ENCODE data around the gene ANKRD33B. TPM values are rescaled to one million over a fixed set of nuclear protein-coding genes. Genes with fewer than 3 reads are reported as not detected.
"Not testable (repeated sequence)": the region's sequence is repeated elsewhere in the genome, so short reads cannot be mapped to it uniquely, and the experiment has no call there.

Gene ANKRD33B
- 6.1 TPM for total RNA-seq
- long read RNA-seq, partial matches to known transcripts: 1 of 5 reads
- long read RNA-seq, other reads (novel, unspliced or antisense): 4 of 5 reads

DNA sequence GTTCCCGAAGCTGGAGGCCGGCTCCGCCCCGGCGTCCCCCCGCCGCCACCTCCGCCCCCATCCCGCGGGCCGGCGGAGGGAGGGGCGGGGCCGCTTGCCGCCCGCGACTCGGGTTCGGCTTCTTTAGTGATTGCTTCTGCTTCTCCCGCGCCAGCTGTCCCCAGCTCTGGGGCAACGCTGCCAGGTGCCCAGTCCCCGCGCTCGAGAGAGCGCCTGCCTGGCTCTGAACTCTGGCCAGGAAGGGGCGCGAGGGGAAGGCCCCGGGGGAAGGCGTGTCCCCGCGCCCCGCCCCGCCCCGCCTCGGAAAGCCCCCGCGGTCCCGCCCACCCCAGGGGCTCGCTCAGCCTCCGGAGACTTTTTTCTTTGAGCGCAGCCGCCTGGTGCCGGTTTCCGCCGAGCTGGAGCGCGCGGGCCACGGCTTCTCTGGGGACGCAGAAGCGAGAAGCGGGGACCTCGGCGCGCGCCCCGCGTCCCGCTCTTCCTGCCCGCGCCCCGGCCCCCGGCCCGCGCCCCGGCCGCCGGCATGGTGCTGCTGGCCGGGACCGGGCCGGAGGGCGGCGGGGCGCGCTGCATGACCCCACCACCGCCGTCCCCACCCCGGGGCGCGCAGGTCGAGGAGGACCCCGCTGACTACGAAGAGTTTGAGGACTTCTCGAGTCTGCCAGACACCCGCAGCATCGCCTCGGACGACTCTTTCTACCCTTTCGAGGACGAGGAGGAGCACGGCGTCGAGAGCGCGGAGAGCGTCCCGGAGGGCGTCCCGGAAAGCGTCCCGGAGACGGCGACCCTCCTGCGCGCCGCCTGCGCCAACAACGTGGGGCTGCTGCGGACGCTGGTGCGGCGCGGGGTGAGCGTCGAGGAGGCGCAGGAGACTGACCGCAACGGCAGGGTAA lies at the start of gene ANKRD33B:
TSS of gene ANKRD33B (plus strand) at position 126 of the 893 bp plus-strand sequence. CDS start at position 524, 398 bp downstream.
- Histone ChIP-seq H3K4me1 (peaks cover 25% of the 10 kb centered on the region), H3K4me3 (peak within 1 kb of the TSS; percentile 68), H3K36me3 (no peaks in the 10 kb centered on the region), H3K9me3 (no peaks in the 10 kb centered on the region), H3K27ac (peak within 1 kb of the TSS; percentile 42), H3K27me3 (peaks cover 19% of the 10 kb centered on the region)
- TF ChIP-seq, protein P1, sequence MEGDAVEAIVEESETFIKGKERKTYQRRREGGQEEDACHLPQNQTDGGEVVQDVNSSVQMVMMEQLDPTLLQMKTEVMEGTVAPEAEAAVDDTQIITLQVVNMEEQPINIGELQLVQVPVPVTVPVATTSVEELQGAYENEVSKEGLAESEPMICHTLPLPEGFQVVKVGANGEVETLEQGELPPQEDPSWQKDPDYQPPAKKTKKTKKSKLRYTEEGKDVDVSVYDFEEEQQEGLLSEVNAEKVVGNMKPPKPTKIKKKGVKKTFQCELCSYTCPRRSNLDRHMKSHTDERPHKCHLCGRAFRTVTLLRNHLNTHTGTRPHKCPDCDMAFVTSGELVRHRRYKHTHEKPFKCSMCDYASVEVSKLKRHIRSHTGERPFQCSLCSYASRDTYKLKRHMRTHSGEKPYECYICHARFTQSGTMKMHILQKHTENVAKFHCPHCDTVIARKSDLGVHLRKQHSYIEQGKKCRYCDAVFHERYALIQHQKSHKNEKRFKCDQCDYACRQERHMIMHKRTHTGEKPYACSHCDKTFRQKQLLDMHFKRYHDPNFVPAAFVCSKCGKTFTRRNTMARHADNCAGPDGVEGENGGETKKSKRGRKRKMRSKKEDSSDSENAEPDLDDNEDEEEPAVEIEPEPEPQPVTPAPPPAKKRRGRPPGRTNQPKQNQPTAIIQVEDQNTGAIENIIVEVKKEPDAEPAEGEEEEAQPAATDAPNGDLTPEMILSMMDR (IDR thresholded peaks at IDR 0.05): no peak
- DNase-seq: peak; percentile 78
- intact Hi-C loops (cut with DNase I): no loop called here
- peak; percentile 77 for ATAC-seq

DNA sequence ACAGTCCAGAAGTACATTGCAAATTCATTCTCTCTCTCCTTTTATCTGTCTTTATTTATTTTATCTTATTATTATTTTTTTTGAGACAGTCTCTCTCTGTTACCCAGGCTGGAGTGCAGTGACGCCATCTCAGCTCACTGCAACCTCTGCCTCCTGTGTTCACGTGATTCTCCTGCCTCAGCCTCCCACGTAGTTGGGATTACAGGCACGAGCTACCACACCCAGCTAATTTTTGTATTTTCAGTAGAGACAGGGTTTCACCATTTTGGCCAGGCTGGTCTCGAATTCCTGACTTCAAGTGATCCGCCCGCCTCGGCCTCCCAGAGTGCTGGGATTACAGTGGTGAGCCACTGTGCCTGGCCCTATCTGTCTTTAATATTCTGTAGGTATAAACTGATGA lies 49.3 kb upstream of the ANKRD33B start:
- DNase-seq; H3K36me3 ChIP-seq; H3K27me3 ChIP-seq; H3K4me3 ChIP-seq; H3K4me1 ChIP-seq; H3K9me3 ChIP-seq; intact Hi-C loops (cut with DNase I); ATAC-seq; H3K27ac ChIP-seq: not testable (repeated sequence)

DNA sequence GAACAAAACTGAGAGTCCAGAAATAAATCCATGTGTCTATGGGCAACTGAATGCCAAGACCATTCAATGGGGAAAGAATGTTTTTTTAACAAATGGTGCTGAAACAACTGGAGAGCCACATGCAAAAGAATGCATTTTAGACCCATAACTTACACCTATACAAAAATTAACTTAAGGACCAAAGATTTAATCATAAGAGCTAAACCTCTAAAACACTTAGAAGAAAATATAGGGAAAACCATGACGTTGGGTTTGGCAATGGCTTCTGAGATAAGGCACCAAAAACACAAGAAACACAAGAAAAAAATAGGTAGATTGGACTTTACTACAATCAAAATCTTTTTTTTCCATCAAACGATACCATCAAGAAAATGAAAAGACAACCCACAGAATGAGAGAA lies 48.4 kb upstream of the ANKRD33B start:
- ATAC-seq (no peak), DNase-seq (no peak)
- intact Hi-C loops (cut with DNase I): no loop called here
- TF ChIP-seq, protein P1 (IDR thresholded peaks at IDR 0.05): no peak
- no peak overlapping the region for H3K27ac ChIP-seq
- no peaks in the 10 kb centered on the region for H3K36me3 ChIP-seq
- no peaks in the 10 kb centered on the region for H3K27me3 ChIP-seq
- H3K9me3 ChIP-seq: no peaks in the 10 kb centered on the region
- H3K4me3 ChIP-seq: no peak overlapping the region
- no peaks in the 10 kb centered on the region for H3K4me1 ChIP-seq

DNA sequence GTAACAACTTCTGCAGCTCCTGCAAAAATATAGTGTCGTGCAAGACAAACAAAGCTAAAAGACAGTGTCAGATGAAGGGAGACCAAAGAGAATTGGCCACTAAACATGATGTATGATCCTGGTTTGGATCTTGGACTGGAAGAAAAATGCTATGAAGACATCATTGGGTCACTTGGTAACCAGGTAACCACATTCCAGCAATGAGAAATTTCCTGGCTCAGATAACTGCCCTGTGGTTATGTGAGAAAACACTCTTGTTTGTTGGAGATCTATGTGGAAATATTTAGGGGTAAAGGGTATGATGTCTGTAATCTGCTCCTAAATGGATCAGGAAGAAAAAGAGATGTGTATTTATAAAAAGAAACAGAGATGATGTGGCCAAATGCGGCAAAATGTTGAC lies 45.5 kb upstream of the ANKRD33B start:
- intact Hi-C loops (cut with DNase I): no loop called here
- peak; percentile 38 for ATAC-seq
- Histone ChIP-seq H3K27me3 (no peaks in the 10 kb centered on the region), H3K27ac (no peak overlapping the region), H3K4me3 (no peak overlapping the region), H3K9me3 (no peaks in the 10 kb centered on the region), H3K4me1 (no peaks in the 10 kb centered on the region), H3K36me3 (no peaks in the 10 kb centered on the region)
- no peak for DNase-seq
- TF ChIP-seq, protein P1 (IDR thresholded peaks at IDR 0.05): no peak

DNA sequence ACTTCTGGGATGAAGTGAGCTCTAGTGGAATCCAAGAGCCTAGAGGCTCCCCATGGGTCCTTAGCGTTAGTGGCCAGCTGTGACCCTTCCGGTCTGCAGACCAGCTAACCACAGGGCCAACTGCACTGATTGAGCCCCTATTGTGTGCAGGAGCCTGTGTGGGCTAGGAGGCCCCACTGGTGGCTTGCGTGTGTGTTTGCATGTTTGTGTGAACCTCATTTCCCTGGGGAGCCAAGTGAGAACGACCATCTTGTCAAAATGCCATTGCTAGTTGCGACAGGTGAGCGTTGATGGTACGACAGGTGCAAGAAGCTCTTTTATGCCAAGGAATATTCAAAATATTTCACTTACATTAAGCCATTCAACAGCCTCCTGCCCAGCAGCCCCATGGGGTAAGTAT lies 44.1 kb upstream of the ANKRD33B start:
- Histone ChIP-seq H3K27ac (no peak overlapping the region), H3K9me3 (no peaks in the 10 kb centered on the region), H3K36me3 (no peaks in the 10 kb centered on the region), H3K27me3 (no peaks in the 10 kb centered on the region), H3K4me3 (no peak overlapping the region), H3K4me1 (no peaks in the 10 kb centered on the region)
- intact Hi-C loops (cut with DNase I): no loop called here
- DNase-seq (no peak), ATAC-seq (peak; percentile 36)
- TF ChIP-seq, protein P1 (IDR thresholded peaks at IDR 0.05): no peak

DNA sequence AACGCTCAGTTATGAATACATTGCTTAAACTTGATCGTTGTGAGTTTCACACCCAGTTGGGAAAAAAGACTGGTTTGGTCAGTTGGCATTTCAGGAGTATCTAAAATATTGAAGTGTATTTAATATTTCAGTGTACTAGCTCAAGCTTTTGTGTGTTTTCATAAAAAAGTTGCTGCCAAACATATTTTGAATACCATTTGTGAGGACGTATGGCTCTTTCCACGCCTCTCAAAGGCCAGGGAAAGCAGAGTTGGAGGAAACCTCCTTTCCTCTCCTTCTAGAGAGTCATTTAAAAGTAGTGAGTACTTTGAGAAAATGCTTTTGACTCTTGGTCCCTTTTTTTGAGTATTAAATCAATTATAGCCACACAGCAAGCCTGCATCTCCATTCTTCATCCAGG lies 43.2 kb upstream of the ANKRD33B start:
- no peak overlapping the region for H3K27ac ChIP-seq
- DNase-seq: no peak
- H3K4me1 ChIP-seq: no peaks in the 10 kb centered on the region
- no peaks in the 10 kb centered on the region for H3K36me3 ChIP-seq
- TF ChIP-seq, protein P1 (IDR thresholded peaks at IDR 0.05): no peak
- ATAC-seq: no peak
- no peaks in the 10 kb centered on the region for H3K27me3 ChIP-seq
- intact Hi-C loops (cut with DNase I): no loop called here
- H3K9me3 ChIP-seq: no peaks in the 10 kb centered on the region
- no peak overlapping the region for H3K4me3 ChIP-seq
